Measurements from ENCODE around the gene PLCB1. TPM values are rescaled to one million over a fixed set of nuclear protein-coding genes. Genes with fewer than 3 reads are reported as not detected.

The PLCB1 gene
- total and polyA plus RNA-seq, 2 donors (not counting 1 experiment from before 2014, with no cell fraction given), result 13.4 to 23.3 TPM

DNA sequence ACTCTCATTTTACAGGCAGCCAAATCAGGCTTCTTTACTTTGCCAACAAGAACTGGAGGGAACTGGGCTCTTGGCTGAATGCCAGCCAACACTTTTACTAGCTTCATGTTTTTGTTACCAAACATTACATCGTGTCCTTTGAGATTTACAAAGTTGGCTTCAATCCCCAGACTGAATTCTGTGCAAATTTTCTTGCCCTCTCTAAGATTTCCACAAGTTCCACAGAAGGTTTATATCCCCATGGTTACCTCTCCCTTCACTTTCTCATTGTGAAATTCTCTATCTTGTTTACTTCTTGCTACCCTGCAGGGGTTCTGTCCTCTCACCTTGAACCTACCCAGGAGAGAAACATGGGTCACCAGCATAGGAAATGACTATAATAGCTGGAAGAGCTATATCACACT, 37.6 kb upstream of the PLCB1 start:
- Histone ChIP-seq H2AFZ (ENCODE audit: low read length) (no peak overlapping the region), H3K9ac (ENCODE audit: insufficient read depth, low read length) (no peak overlapping the region), H3K4me3 (replicated peaks in 1 of 4; ENCODE audit: control extremely low read depth in 1 of 4, insufficient read depth in 1 of 4, low read depth in 3 of 4, low read length in 4 of 4) (no peak overlapping the region), H3K9me3 (ENCODE audit: control insufficient read depth, insufficient read depth, low read depth, low read length) (no peaks in the 10 kb centered on the region), H3K36me3 (ENCODE audit: control insufficient read depth, insufficient read depth, low read length) (no peaks in the 10 kb centered on the region), H3K4me2 (ENCODE audit: extremely low read depth, insufficient read depth, low read length) (no peak overlapping the region), H4K20me1 (ENCODE audit: control insufficient read depth, extremely low read depth, insufficient read depth, low read length) (no peaks in the 10 kb centered on the region), H3K79me2 (ENCODE audit: control insufficient read depth, insufficient read depth, low read length) (no peaks in the 10 kb centered on the region), H3K27ac (ENCODE audit: insufficient read depth, low read length) (no peak overlapping the region), H3K27me3 (ENCODE audit: control insufficient read depth, insufficient read depth, low read length) (no peaks in the 10 kb centered on the region), H3K4me1 (ENCODE audit: control insufficient read depth, extremely low read depth, insufficient read depth, low read length) (no peaks in the 10 kb centered on the region)
- DNase-seq (ENCODE audit: low read depth in 2 of 2), result peak; percentile 5 to 92
- TF ChIP-seq EZH2 (IDR thresholded peaks at IDR 0.05; ENCODE audit: low read length, missing control alignments), result no peak
- TF ChIP-seq, protein P1, sequence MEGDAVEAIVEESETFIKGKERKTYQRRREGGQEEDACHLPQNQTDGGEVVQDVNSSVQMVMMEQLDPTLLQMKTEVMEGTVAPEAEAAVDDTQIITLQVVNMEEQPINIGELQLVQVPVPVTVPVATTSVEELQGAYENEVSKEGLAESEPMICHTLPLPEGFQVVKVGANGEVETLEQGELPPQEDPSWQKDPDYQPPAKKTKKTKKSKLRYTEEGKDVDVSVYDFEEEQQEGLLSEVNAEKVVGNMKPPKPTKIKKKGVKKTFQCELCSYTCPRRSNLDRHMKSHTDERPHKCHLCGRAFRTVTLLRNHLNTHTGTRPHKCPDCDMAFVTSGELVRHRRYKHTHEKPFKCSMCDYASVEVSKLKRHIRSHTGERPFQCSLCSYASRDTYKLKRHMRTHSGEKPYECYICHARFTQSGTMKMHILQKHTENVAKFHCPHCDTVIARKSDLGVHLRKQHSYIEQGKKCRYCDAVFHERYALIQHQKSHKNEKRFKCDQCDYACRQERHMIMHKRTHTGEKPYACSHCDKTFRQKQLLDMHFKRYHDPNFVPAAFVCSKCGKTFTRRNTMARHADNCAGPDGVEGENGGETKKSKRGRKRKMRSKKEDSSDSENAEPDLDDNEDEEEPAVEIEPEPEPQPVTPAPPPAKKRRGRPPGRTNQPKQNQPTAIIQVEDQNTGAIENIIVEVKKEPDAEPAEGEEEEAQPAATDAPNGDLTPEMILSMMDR (conservative IDR thresholded peaks at IDR 0.05 in 1 of 2, IDR thresholded peaks at IDR 0.05 in 1 of 2; ENCODE audit: low read depth in 1 of 2, low read length in 2 of 2), result no peak

DNA sequence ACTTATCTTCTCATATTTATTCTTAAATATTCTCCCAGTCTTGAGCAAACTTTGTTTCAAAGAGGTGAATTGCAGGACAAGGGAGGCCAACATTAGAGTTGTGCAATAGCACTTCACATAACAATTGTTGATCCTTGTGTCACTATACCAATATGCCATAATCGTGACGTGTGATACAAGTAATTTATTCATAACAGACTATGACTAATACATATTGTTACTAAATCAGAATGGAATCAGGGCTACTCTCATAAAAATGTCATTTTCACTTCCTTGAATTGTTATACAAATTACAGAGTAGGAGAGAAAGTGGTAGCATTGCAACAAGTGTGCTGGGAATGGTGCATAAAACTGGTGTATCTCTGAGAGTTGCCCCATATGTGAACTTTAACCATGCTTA, 37.2 kb upstream of the PLCB1 start:
- Histone ChIP-seq H3K36me3 (ENCODE audit: control insufficient read depth, insufficient read depth, low read length) (no peaks in the 10 kb centered on the region), H3K4me3 (replicated peaks in 1 of 4; ENCODE audit: control extremely low read depth in 1 of 4, insufficient read depth in 1 of 4, low read depth in 3 of 4, low read length in 4 of 4) (no peak overlapping the region), H3K9ac (ENCODE audit: insufficient read depth, low read length) (no peak overlapping the region), H3K79me2 (ENCODE audit: control insufficient read depth, insufficient read depth, low read length) (no peaks in the 10 kb centered on the region), H3K4me1 (ENCODE audit: control insufficient read depth, extremely low read depth, insufficient read depth, low read length) (no peaks in the 10 kb centered on the region), H3K9me3 (ENCODE audit: control insufficient read depth, insufficient read depth, low read depth, low read length) (no peaks in the 10 kb centered on the region), H3K27ac (ENCODE audit: insufficient read depth, low read length) (no peak overlapping the region), H2AFZ (ENCODE audit: low read length) (no peak overlapping the region), H3K4me2 (ENCODE audit: extremely low read depth, insufficient read depth, low read length) (no peak overlapping the region), H3K27me3 (ENCODE audit: control insufficient read depth, insufficient read depth, low read length) (no peaks in the 10 kb centered on the region), H4K20me1 (ENCODE audit: control insufficient read depth, extremely low read depth, insufficient read depth, low read length) (no peaks in the 10 kb centered on the region)
- DNase-seq (ENCODE audit: low read depth in 2 of 2), result peak; percentile 34 to 76
- TF ChIP-seq, protein P1 (conservative IDR thresholded peaks at IDR 0.05 in 1 of 2, IDR thresholded peaks at IDR 0.05 in 1 of 2; ENCODE audit: low read depth in 1 of 2, low read length in 2 of 2), result no peak
- TF ChIP-seq EZH2 (IDR thresholded peaks at IDR 0.05; ENCODE audit: low read length, missing control alignments), result no peak

DNA sequence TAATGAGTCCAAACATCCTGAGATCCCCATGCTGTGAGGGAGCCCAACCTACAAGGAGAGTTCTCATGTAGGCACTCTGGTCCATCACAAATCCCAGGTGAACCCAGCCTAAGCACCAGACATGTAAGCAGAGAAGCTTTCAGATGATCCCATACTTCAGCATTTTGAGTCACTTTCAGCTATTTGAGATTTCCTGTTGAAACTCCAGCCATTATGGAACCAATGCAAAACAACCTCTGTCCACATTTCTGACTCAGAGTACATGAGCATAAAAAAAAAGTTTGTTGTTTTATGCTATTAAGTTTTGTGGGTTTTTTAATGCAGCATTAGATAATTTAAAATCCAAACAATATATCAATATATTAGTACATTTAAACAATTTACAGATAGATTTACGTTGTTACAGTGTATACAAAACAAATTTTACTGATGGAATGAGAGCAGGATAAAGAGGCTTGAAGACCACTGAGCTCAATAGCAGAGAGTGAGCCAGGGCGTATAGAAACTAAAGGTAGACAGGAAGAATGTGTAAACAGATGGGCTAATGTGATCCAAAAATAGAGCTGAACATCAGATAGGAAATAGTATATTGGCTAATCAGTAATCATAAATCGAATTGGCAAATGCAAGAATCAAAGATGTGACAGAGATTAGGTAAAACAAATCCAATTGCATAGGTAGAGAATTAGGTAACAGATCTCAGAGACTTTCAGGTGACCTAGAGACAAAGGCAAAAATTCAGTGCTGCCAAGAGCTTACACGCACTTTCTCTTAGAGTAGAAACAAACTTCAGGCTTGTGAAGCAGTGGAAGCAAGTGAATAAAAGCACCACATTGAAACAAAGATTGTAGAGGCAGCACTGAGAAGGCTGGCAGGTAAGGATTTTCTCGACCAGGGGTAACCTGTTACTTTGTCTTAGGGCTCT, 36.2 kb upstream of the PLCB1 start:
- Histone ChIP-seq H3K27me3 (ENCODE audit: control insufficient read depth, insufficient read depth, low read length) (no peaks in the 10 kb centered on the region), H2AFZ (ENCODE audit: low read length) (no peak overlapping the region), H3K9me3 (ENCODE audit: control insufficient read depth, insufficient read depth, low read depth, low read length) (no peaks in the 10 kb centered on the region), H3K4me3 (replicated peaks in 1 of 4; ENCODE audit: control extremely low read depth in 1 of 4, insufficient read depth in 1 of 4, low read depth in 3 of 4, low read length in 4 of 4) (no peak overlapping the region), H3K27ac (ENCODE audit: insufficient read depth, low read length) (no peak overlapping the region), H3K36me3 (ENCODE audit: control insufficient read depth, insufficient read depth, low read length) (no peaks in the 10 kb centered on the region), H3K79me2 (ENCODE audit: control insufficient read depth, insufficient read depth, low read length) (no peaks in the 10 kb centered on the region), H3K4me2 (ENCODE audit: extremely low read depth, insufficient read depth, low read length) (no peak overlapping the region), H3K4me1 (ENCODE audit: control insufficient read depth, extremely low read depth, insufficient read depth, low read length) (no peaks in the 10 kb centered on the region), H4K20me1 (ENCODE audit: control insufficient read depth, extremely low read depth, insufficient read depth, low read length) (no peaks in the 10 kb centered on the region), H3K9ac (ENCODE audit: insufficient read depth, low read length) (no peak overlapping the region)
- TF ChIP-seq EZH2 (IDR thresholded peaks at IDR 0.05; ENCODE audit: low read length, missing control alignments), result no peak
- TF ChIP-seq, protein P1 (conservative IDR thresholded peaks at IDR 0.05 in 1 of 2, IDR thresholded peaks at IDR 0.05 in 1 of 2; ENCODE audit: low read depth in 1 of 2, low read length in 2 of 2), result no peak
- peak; percentile 26 to 56 for DNase-seq (ENCODE audit: low read depth in 2 of 2)
